RCC 7860 (cell line): ENCODE measurements around the gene ASGR2.
"Not testable (repeated sequence)": the region's sequence is repeated elsewhere in the genome, so short reads cannot be mapped to it uniquely, and the experiment has no call there.

Source experiments
- DNase-seq: peaks from one replicate; pipeline ENCODE4 v3.0.0-alpha.2; 2015; ENCODE audit warnings: low spot score
- FAIRE-seq: peaks from 2 replicates; lab custom pipeline; 2012; peaks lifted over from hg19 to GRCh38; lab: Jason Lieb, UNC

Gene ASGR2

GRCh38 chr17:7126386-7126785 is 11.8 kb upstream of the ASGR2 start:
- DNase-seq, FAIRE-seq: not testable (repeated sequence)

GRCh38 chr17:7124923-7125322 is 10.3 kb upstream of the ASGR2 start:
- no peak for FAIRE-seq

GRCh38 chr17:7123844-7124243 is 9.2 kb upstream of the ASGR2 start:
- no peak for DNase-seq
- no peak for FAIRE-seq

More at GRCh38 chr17:7124923-7125322, 10.3 kb upstream of the ASGR2 start:
- no peak for DNase-seq

- FAIRE-seq = no peak
- DNase-seq = no peak
Observed at GRCh38 chr17:7122381-7122780, 7.8 kb upstream of the ASGR2 start.

GRCh38 chr17:7120635-7121034 is 6.0 kb upstream of the ASGR2 start:
- FAIRE-seq, DNase-seq: not testable (repeated sequence)

- DNase-seq (no peak), FAIRE-seq (no peak)
Observed at GRCh38 chr17:7120123-7120522, 5.5 kb upstream of the ASGR2 start.

GRCh38 chr17:7119314-7119713 is 4.7 kb upstream of the ASGR2 start:
- no peak for DNase-seq
- no peak for FAIRE-seq

GRCh38 chr17:7114875-7115614 is 423 bp upstream of the ASGR2 start:
- FAIRE-seq (no peak), DNase-seq (no peak)

- FAIRE-seq (no peak), DNase-seq (no peak)
Observed at GRCh38 chr17:7113273-7114071, 1.1 kb downstream of the ASGR2 start.

GRCh38 chr17:7112510-7113108 is 2.0 kb downstream of the ASGR2 start:
- no peak for FAIRE-seq
- no peak for DNase-seq

- no peak for DNase-seq
Observed at GRCh38 chr17:7111784-7112509, 2.7 kb downstream of the ASGR2 start.

GRCh38 chr17:7110617-7111306 is 3.9 kb downstream of the ASGR2 start:
- DNase-seq (no peak), FAIRE-seq (no peak)

More at GRCh38 chr17:7111784-7112509, 2.7 kb downstream of the ASGR2 start:
- no peak for FAIRE-seq

- no peak for FAIRE-seq
- DNase-seq = no peak
Observed at GRCh38 chr17:7109461-7110322, 4.9 kb downstream of the ASGR2 start.

- FAIRE-seq = no peak
- no peak for DNase-seq
Observed at GRCh38 chr17:7108981-7109380, 5.6 kb downstream of the ASGR2 start.

GRCh38 chr17:7108560-7108925 is 6.1 kb downstream of the ASGR2 start:
- no peak for FAIRE-seq

GRCh38 chr17:7107795-7108559 is 6.6 kb downstream of the ASGR2 start:
- DNase-seq (no peak), FAIRE-seq (no peak)

More at GRCh38 chr17:7108560-7108925, 6.1 kb downstream of the ASGR2 start:
- DNase-seq = no peak

GRCh38 chr17:7107012-7107754 is 7.4 kb downstream of the ASGR2 start:
- no peak for FAIRE-seq
- DNase-seq = no peak

- DNase-seq = no peak
- no peak for FAIRE-seq
Observed at GRCh38 chr17:7102421-7102820, 12.2 kb downstream of the ASGR2 start.
